NCI-H2171 (cell line): ENCODE results near the gene GADD45G.

Experiments used
- DNase-seq: peaks from one replicate; lab custom pipeline; 2025; lab: John Stamatoyannopoulos, UW

The GADD45G gene

DNA sequence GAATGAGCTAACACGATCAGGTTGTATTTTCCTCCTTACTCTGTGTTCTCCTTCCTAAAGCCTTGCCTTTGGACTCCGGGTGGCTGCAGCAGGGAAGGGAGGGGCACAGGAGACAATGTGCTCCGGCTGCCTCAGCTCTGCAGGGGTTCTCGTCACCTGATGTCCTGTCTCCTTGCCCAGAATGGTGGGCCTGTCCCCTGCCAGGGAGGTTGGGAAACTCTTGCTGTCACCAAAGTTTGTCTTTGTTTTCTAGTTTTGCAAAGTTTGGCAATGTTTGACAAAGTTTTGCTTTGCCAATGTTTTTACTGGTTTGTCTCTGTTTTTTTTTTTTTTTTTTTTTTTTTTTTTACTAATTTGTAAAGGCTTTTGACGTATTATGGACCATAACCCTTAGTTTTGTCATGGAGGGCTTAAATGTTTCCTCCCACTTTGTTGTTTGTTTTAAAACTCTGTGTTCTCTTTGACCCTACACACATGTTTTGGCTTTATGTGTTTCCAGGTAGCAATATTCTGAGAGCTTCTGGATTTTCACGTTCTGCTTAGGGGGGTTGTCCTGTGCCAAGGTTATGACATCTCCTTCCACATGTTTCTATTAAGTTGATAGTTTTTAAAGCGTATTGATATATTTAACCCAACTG, 49.3 kb downstream of the GADD45G start:
- DNase-seq = no peak

DNA sequence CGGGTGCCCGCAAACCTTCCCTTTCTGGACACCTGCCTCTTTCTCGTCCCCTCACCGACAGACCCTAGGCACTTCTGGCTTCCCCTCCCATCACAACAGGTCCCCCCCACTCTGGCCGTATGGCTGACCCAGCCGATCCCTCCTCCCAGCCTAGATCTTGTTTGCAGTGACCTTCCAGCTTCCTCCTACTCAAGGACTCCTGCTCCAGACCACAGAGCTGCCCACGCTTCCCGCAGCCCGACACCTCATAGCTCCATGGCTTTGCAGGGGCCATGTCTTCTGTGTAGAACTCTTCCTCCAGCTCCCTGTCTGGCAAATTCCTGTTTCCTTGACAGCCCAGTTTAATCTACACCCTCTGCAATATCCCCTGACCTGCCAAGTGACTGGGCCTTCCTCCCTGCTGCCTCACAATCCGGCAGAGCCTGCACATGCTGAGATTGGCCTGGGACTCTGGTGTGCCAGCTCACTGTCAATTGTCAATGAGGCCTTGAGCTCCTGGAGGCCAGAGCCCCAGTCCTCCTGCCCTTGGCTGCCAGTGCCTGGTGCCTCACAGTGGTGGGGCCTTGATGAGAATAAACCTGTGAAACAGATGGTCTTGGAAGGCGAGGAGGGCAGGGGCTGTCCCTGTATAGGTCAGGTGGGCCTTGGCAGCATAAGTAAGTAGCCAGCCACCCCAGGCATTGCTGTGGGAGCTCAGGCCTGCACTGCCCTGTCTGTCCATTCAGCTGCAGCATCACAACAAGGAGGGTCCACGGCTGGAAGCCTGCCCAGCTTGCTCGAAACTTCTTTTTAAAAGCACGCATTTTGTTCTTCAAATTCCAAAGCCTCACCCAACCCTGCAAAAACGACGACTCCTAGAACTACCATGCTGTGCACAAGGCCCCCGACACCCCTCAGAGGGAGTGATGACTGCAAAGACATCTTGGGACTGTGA, 50.5 kb downstream of the GADD45G start:
- DNase-seq = no peak
